ENCODE results near the gene SUPV3L1. TPM values are rescaled to one million over a fixed set of nuclear protein-coding genes. Genes with fewer than 3 reads are reported as not detected.
"Not testable (repeated sequence)": the region's sequence is repeated elsewhere in the genome, so short reads cannot be mapped to it uniquely, and the experiment has no call there.

The SUPV3L1 gene
- total RNA-seq, 1 donor from 2014 or later: 30.0 TPM

- intact Hi-C loops (cut with DNase I): no loop called here
- DNase-seq (ENCODE audit: low spot score): no peak
Measured at GRCh38 chr10:69246581-69247312, 66.7 kb downstream of the SUPV3L1 start.

DNA sequence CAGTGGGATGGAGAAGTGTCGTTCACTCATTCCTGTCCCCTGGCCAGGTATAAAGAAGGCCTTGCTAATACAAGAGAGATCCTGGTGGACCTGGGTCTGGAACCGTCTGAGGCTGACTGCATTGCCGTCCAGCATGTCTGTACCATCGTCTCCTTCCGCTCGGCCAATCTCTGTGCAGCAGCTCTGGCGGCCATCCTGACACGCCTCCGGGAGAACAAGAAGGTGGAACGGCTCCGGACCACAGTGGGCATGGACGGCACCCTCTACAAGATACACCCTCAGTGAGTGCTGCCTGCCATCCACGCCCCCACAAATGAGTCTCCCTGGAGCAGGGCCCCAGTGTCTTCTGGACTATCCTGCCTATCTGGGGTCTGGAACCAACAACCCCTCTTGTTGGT, 67.3 kb downstream of the SUPV3L1 start:
- no peak for DNase-seq (ENCODE audit: low spot score)
- intact Hi-C loops (cut with DNase I): no loop called here

GRCh38 chr10:69248117-69248730, 68.2 kb downstream of the SUPV3L1 start:
- DNase-seq (ENCODE audit: low spot score): no peak
- intact Hi-C loops (cut with DNase I): no loop called here

DNA sequence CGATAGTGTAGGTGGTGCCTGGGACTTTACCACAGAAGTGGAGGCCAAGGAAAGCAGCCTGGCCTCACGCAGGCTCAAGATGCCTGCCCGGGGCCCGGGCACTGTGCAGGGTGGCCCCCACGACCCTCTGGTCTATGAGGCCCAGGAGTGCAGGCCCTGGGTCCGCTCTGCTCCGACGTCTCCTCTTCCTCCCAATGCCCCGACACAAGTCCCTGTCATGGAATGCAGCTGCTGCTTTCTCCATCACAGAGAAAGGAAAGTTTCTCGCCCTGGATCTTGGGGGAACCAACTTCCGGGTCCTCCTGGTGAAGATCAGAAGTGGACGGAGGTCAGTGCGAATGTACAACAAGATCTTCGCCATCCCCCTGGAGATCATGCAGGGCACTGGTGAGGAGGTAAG, 70.0 kb downstream of the SUPV3L1 start:
- intact Hi-C loops (cut with DNase I): no loop called here
- DNase-seq (ENCODE audit: low spot score): peak; percentile 51

DNA sequence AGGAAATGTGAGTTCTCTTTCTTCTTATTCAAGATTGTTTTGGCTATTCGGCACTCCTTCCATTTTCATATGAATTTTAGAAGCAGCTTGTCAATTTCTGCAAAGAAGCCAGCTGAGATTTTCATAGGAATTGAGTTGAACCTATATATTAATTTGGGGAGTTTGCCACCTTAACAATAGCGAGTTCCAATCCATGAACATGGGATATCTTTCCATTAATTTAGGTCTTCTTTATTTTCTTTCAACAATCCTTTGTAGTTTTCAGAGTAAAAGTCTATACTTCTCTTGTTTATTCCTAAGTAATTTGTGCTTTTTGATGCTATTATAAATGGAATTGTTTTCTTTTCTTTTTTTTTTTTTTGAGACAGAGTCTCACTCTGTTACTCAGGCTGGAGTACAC, 71.4 kb downstream of the SUPV3L1 start:
- DNase-seq (ENCODE audit: low spot score); intact Hi-C loops (cut with DNase I): not testable (repeated sequence)

GRCh38 chr10:69253171-69253570, 73.1 kb downstream of the SUPV3L1 start:
- DNase-seq (ENCODE audit: low spot score): no peak
- intact Hi-C loops (cut with DNase I): no loop called here

DNA sequence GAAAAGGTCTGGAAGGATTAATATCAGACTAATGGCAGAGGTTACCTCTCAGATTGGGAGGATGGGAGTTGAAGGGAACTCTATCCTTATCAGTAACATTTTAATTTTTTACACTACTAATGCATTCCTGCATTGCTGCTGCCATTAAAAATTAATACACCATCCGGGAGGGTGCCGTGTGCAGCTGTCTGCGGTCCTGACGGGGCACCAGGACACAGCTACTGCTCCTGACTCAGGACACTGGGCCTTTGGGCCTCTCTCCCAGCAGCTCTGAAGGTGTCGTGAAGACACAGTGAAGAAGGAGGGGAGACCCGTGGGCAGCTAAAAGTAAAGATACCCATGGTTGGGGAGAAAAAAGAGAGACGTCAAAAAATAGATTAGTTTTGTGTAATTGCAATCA, 74.8 kb downstream of the SUPV3L1 start:
- DNase-seq (ENCODE audit: low spot score): no peak
- intact Hi-C loops (cut with DNase I): no loop called here

Other genes starting within 250 kb of the SUPV3L1 start
- 31.0 TPM for gene DDX21, start 224.1 kb upstream of the SUPV3L1 start, total RNA-seq
- 54.9 TPM for gene KIFBP, start 191.4 kb upstream of the SUPV3L1 start, total RNA-seq
- gene SRGN, start 92.1 kb upstream of the SUPV3L1 start, total RNA-seq: 52.1 TPM
- gene VPS26A, start 56.1 kb upstream of the SUPV3L1 start, total RNA-seq: 31.7 TPM
- gene HKDC1, start 40.1 kb downstream of the SUPV3L1 start, total RNA-seq: not detected
- gene HK1, start 98.3 kb downstream of the SUPV3L1 start, total RNA-seq: 315 TPM
- gene TACR2, start 236.7 kb downstream of the SUPV3L1 start, total RNA-seq: 0.13 TPM